ENCODE data around the gene SLC43A1. TPM values are rescaled to one million over a fixed set of nuclear protein-coding genes. Genes with fewer than 3 reads are reported as not detected.
A peak's percentile ranks its signal among the peaks of the same experiment; 100 is the strongest.

The SLC43A1 gene
- total RNA-seq, 1 donor from 2014 or later, result 4.3 TPM

DNA sequence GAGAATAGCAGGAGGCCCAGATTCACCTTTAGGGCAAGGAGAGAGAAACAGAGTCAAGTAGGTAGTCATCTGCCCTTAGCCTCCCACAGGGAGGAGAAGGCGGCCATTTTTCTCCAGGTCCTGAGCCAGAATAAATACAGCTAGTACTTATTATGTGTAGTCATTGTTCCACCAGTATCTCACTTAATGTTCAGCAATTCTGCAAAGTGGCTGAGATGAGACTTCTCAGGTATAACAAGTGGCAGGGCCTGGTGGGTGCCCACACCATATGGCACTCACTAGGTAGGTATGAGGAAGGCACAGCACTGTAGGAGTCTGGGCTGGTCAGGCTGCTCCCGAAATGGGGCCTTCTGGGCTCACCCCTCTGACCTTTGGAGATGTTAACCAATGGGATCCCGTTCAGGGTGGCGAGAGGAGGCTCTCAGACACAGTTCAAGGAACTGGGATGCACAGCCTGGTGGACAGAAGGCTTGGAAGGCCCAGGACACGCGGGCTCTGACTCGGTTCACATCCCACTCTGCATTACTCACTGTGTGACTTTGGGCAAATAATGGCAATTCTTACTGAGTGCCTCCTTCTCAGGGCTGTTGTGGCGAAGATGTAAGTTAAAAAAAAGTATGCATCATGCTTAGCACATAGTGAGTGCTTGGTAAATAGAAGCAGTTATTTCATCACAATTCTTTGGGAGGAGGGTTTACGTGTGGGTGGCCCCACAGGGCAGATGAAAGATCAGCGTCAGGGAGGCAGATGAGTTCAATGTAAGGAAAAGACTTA lies 30.1 kb downstream of the SLC43A1 start:
- peaks cover 58% of the 10 kb centered on the region for H3K36me3 ChIP-seq
- no peak for DNase-seq
- H3K27me3 ChIP-seq (ENCODE audit: low read depth), result peaks cover 47% of the 10 kb centered on the region
- intact Hi-C loops (cut with micrococcal nuclease), result no loop called here
- no peaks in the 10 kb centered on the region for H3K9me3 ChIP-seq (replicated peaks)
- no peak overlapping the region for H3K4me3 ChIP-seq
- H3K4me1 ChIP-seq, result peaks cover 15% of the 10 kb centered on the region
- H3K27ac ChIP-seq (replicated peaks), result no peak overlapping the region
- TF ChIP-seq, protein P1, sequence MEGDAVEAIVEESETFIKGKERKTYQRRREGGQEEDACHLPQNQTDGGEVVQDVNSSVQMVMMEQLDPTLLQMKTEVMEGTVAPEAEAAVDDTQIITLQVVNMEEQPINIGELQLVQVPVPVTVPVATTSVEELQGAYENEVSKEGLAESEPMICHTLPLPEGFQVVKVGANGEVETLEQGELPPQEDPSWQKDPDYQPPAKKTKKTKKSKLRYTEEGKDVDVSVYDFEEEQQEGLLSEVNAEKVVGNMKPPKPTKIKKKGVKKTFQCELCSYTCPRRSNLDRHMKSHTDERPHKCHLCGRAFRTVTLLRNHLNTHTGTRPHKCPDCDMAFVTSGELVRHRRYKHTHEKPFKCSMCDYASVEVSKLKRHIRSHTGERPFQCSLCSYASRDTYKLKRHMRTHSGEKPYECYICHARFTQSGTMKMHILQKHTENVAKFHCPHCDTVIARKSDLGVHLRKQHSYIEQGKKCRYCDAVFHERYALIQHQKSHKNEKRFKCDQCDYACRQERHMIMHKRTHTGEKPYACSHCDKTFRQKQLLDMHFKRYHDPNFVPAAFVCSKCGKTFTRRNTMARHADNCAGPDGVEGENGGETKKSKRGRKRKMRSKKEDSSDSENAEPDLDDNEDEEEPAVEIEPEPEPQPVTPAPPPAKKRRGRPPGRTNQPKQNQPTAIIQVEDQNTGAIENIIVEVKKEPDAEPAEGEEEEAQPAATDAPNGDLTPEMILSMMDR (IDR thresholded peaks at IDR 0.05; ENCODE audit: borderline replicate concordance), result no peak

GRCh38 chr11:57484141-57484710 lies 31.3 kb downstream of the SLC43A1 start:
- Histone ChIP-seq H3K36me3 (peaks cover 48% of the 10 kb centered on the region), H3K9me3 (replicated peaks) (no peaks in the 10 kb centered on the region), H3K4me1 (peaks cover 15% of the 10 kb centered on the region), H3K4me3 (no peak overlapping the region), H3K27me3 (ENCODE audit: low read depth) (peaks cover 57% of the 10 kb centered on the region), H3K27ac (replicated peaks) (no peak overlapping the region)
- TF ChIP-seq, protein P1 (IDR thresholded peaks at IDR 0.05; ENCODE audit: borderline replicate concordance), result no peak
- intact Hi-C loops (cut with micrococcal nuclease), result no loop called here
- DNase-seq, result no peak

- peaks cover 42% of the 10 kb centered on the region for H3K36me3 ChIP-seq
- peaks cover 15% of the 10 kb centered on the region for H3K4me1 ChIP-seq
- no peak for DNase-seq
- intact Hi-C loops (cut with micrococcal nuclease), result no loop called here
- no peak overlapping the region for H3K27ac ChIP-seq (replicated peaks)
- H3K27me3 ChIP-seq (ENCODE audit: low read depth), result peaks cover 64% of the 10 kb centered on the region
- TF ChIP-seq, protein P1 (IDR thresholded peaks at IDR 0.05; ENCODE audit: borderline replicate concordance), result no peak
- H3K4me3 ChIP-seq, result no peak overlapping the region
- H3K9me3 ChIP-seq (replicated peaks), result no peaks in the 10 kb centered on the region
Measured at GRCh38 chr11:57483562-57483918, 32.0 kb downstream of the SLC43A1 start.

- H3K36me3 ChIP-seq, result peaks cover 36% of the 10 kb centered on the region
- H3K27me3 ChIP-seq (ENCODE audit: low read depth), result peaks cover 64% of the 10 kb centered on the region
- H3K4me3 ChIP-seq, result peak overlapping the region; percentile 55
- TF ChIP-seq, protein P1 (IDR thresholded peaks at IDR 0.05; ENCODE audit: borderline replicate concordance), result peak; percentile 72
- peaks cover 15% of the 10 kb centered on the region for H3K4me1 ChIP-seq
- H3K9me3 ChIP-seq (replicated peaks), result no peaks in the 10 kb centered on the region
- H3K27ac ChIP-seq (replicated peaks), result no peak overlapping the region
- intact Hi-C loops (cut with micrococcal nuclease), result no loop called here
- peak; percentile 40 for DNase-seq
Measured at GRCh38 chr11:57482782-57483561, 32.5 kb downstream of the SLC43A1 start.

DNA sequence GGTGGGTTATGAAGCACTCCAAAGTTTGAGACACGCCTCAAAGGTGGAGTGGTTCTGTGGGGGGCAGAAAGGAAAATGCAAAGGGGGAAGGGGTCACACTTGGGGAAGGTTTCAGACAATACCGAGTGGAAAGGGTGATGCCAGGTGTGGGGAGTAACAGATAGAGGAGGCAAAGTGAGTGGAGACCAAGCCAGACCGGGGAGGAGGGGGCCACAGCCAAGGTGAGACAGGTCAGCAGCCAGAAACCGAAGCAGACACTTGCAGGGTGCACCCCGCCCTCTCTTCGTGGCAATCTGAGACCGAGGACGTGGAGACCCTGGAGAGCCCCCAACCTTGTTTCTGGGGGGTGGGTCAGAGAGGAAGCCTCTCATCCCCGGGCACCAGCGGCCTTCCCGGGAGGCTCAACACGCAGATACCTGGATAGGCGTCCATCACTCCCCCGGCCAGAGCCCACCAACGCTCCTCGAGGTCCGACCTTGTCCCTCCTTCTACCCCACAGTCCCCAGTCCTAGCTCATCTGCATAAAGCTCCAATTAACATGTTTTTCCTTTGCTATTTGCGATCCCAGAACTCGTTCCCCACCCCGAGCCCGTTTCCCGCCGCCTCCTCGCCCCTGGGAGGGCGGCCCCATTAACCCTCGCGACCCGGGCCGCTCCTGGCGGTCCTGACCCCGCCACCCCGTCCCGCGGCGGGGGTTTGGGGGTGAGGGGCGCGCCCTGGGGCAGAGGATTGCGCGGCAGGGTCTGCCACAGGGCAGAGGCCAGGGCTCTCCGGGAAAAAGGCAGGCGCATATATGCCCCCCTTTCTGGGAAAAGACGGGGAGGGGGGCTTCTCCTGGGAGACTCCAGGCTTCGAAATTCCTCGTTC lies 33.4 kb downstream of the SLC43A1 start:
- H3K27ac ChIP-seq (replicated peaks), result no peak overlapping the region
- no peaks in the 10 kb centered on the region for H3K9me3 ChIP-seq (replicated peaks)
- peaks cover 15% of the 10 kb centered on the region for H3K4me1 ChIP-seq
- no peak for DNase-seq
- TF ChIP-seq, protein P1 (IDR thresholded peaks at IDR 0.05; ENCODE audit: borderline replicate concordance), result no peak
- H3K4me3 ChIP-seq, result peak overlapping the region; percentile 55
- intact Hi-C loops (cut with micrococcal nuclease), result no loop called here
- peaks cover 28% of the 10 kb centered on the region for H3K36me3 ChIP-seq
- peaks cover 64% of the 10 kb centered on the region for H3K27me3 ChIP-seq (ENCODE audit: low read depth)
